ENCODE data around the gene SLC9A9.
"Not testable (repeated sequence)": the region's sequence is repeated elsewhere in the genome, so short reads cannot be mapped to it uniquely, and the experiment has no call there.

The SLC9A9 gene

GRCh38 chr3:143809121-143809621 lies 39.1 kb downstream of the SLC9A9 start:
- ChIA-PET POLR2A (no interaction called here), CTCF (interaction anchor here (1.2 to 1.7 kb wide), 2 partner anchors 11 to 22 kb away, joined by 3 to 4 read pairs; no protein-coding TSS in a partner anchor)
- TF ChIP-seq, protein P1, sequence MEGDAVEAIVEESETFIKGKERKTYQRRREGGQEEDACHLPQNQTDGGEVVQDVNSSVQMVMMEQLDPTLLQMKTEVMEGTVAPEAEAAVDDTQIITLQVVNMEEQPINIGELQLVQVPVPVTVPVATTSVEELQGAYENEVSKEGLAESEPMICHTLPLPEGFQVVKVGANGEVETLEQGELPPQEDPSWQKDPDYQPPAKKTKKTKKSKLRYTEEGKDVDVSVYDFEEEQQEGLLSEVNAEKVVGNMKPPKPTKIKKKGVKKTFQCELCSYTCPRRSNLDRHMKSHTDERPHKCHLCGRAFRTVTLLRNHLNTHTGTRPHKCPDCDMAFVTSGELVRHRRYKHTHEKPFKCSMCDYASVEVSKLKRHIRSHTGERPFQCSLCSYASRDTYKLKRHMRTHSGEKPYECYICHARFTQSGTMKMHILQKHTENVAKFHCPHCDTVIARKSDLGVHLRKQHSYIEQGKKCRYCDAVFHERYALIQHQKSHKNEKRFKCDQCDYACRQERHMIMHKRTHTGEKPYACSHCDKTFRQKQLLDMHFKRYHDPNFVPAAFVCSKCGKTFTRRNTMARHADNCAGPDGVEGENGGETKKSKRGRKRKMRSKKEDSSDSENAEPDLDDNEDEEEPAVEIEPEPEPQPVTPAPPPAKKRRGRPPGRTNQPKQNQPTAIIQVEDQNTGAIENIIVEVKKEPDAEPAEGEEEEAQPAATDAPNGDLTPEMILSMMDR (IDR thresholded peaks at IDR 0.05; ENCODE audit: control extremely low read depth, extremely low read depth, low read depth, missing control alignments) = no peak
- no peak for DNase-seq (ENCODE audit: extremely low spot score)

DNA sequence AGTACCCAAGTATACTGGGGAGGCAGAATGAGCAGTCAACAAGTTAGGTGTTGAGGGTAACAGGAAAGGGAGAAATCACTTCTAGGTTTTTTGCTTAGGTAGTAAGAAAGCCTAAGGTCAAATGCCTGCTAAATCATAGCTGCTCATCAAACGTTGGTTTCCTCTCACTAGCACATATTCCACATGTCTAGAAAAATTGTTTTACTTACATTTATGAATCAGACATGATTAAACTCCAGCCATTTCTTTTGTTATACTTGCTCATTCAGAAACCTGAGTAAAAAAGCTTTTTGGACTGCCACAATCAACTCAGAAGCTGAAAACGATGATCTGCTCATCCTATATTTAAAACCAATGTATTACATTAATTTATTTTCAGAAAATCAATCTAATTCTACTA lies 40.2 kb downstream of the SLC9A9 start:
- TF ChIP-seq, protein P1 (IDR thresholded peaks at IDR 0.05; ENCODE audit: control extremely low read depth, extremely low read depth, low read depth, missing control alignments) = no peak
- DNase-seq (ENCODE audit: extremely low spot score) = no peak
- ChIA-PET POLR2A (no interaction called here), CTCF (interaction anchor here (0.9 kb wide), 1 partner anchor 50 kb away, joined by 3 read pairs; no protein-coding TSS in a partner anchor)

DNA sequence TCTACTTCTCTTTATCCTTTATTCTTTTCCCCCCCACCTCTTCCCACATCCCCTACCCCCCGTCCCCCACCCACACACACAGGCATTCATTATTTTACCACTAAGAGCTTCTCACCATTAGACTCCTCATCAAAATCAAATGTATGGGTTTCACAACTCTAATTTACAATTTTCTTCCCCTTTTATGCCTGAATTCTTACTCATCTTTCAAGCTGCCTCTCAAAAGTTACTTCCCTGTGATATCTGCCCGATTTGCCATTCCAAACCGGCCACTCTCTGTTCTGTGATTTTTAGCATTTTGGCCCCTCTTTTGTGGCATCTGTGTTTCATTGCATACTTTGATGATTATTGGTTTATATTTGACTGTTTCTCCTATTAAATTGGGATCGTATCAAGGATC lies 42.2 kb downstream of the SLC9A9 start:
- ChIA-PET CTCF (no interaction called here), POLR2A (interaction anchor here (0.7 kb wide), 1 partner anchor 611 kb away, joined by 19 read pairs; no protein-coding TSS in a partner anchor)
- DNase-seq (ENCODE audit: extremely low spot score) = no peak
- TF ChIP-seq, protein P1 (IDR thresholded peaks at IDR 0.05; ENCODE audit: control extremely low read depth, extremely low read depth, low read depth, missing control alignments) = no peak

GRCh38 chr3:143805476-143805875 lies 42.8 kb downstream of the SLC9A9 start:
- DNase-seq (ENCODE audit: extremely low spot score); CTCF ChIA-PET; POLR2A ChIA-PET: not testable (repeated sequence)

DNA sequence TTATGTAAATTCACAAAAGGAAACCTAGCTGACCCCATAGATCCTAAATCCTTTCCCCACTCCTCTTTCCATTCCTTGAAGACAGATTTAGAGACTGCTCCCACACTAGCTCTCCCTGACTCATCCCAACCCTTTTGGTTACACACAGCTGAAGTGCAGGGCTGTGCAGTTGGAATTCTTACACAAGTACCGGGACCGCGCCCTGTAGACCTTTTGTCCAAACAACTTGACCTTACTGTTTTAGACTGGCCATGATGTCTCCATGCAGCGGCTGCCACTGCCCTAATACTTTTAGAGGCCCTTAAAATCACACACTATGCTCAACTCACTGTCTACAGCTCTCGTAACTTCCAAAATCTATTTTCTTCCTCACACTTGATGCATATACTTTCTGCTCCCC lies 47.2 kb downstream of the SLC9A9 start:
- CTCF ChIA-PET = interaction anchor here (1.1 to 1.3 kb wide), 2 partner anchors 11 to 24 kb away, joined by 3 read pairs; no protein-coding TSS in a partner anchor
- POLR2A ChIA-PET; DNase-seq (ENCODE audit: extremely low spot score): not testable (repeated sequence)

- CTCF ChIA-PET; DNase-seq (ENCODE audit: extremely low spot score); POLR2A ChIA-PET: not testable (repeated sequence)
Observed at GRCh38 chr3:143798151-143798550, 50.1 kb downstream of the SLC9A9 start.

GRCh38 chr3:143795874-143796273 lies 52.4 kb downstream of the SLC9A9 start:
- CTCF ChIA-PET = interaction anchor here (1.0 to 1.3 kb wide), 2 partner anchors 17 to 675 kb away, joined by 3 read pairs; no protein-coding TSS in a partner anchor
- no peak for DNase-seq (ENCODE audit: extremely low spot score)
- TF ChIP-seq, protein P1 (IDR thresholded peaks at IDR 0.05; ENCODE audit: control extremely low read depth, extremely low read depth, low read depth, missing control alignments) = no peak
- POLR2A ChIA-PET = no interaction called here

DNA sequence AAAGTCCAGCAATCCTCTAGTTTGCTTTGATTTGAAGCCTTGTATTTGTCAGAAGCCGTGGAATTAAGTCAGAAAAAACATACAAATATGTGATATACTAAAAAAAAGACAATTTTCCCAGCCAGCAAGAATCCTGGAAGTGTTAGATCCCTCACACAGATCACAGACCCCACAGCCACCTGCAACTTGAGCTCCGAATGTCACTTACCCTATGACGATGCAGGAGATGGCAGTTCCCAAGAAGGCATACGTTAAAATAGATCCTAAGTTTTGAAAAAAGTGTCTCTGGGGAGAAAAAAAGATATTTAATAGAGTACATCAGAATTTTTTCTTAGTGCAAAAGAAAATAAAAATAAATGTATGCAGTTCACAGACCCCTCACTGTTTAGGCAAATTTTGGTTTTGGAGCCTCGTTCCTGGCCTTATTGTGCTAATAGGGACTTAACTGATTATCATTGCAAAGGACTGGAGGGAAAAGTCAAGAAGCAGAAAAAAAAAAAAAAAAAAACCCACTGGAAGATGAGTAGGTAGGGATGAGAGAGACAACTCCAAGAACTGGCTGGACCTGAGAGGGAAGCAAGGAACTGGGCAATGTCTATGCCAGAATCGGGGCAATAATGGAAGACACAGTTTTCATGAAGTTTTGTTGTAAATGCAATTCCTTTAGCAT lies 53.3 kb downstream of the SLC9A9 start:
- TF ChIP-seq, protein P1 (IDR thresholded peaks at IDR 0.05; ENCODE audit: control extremely low read depth, extremely low read depth, low read depth, missing control alignments) = no peak
- DNase-seq (ENCODE audit: extremely low spot score) = no peak
- POLR2A ChIA-PET = no interaction called here
- CTCF ChIA-PET = no interaction called here
